ENCODE measurements around the gene CLIC4.
"Not testable (repeated sequence)": the region's sequence is repeated elsewhere in the genome, so short reads cannot be mapped to it uniquely, and the experiment has no call there.

Gene CLIC4

DNA sequence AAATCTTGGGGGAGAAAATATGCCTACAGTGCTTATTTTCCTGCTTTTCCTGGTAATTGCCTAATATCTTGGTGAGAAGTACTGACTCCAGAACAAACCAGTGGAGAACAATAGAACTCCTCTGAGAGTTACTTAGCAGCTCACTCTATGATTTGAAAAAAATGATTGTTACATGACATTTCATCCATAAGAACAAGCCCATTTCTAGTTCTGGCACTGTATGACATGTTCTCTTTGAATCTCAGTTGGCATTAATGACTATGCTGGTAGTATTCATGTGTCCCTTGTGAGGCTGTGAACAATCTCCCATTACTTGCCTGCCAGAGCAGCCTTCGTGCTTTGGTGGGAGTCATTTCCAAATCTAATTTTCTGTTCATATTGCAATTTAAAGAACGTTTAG lies 58.0 kb downstream of the CLIC4 start:
- DNase-seq (ENCODE audit: low spot score) = no peak
- ChIA-PET CTCF (interaction anchor here (0.5 to 0.6 kb wide), 2 partner anchors 120 to 752 kb away, joined by 3 to 4 read pairs; no protein-coding TSS in a partner anchor), POLR2A (ENCODE audit: low non-redundant PET) (interaction anchor here (0.6 kb wide), 1 partner anchor 16 kb away, joined by 6 read pairs; no protein-coding TSS in a partner anchor)
- TF ChIP-seq, protein P1, sequence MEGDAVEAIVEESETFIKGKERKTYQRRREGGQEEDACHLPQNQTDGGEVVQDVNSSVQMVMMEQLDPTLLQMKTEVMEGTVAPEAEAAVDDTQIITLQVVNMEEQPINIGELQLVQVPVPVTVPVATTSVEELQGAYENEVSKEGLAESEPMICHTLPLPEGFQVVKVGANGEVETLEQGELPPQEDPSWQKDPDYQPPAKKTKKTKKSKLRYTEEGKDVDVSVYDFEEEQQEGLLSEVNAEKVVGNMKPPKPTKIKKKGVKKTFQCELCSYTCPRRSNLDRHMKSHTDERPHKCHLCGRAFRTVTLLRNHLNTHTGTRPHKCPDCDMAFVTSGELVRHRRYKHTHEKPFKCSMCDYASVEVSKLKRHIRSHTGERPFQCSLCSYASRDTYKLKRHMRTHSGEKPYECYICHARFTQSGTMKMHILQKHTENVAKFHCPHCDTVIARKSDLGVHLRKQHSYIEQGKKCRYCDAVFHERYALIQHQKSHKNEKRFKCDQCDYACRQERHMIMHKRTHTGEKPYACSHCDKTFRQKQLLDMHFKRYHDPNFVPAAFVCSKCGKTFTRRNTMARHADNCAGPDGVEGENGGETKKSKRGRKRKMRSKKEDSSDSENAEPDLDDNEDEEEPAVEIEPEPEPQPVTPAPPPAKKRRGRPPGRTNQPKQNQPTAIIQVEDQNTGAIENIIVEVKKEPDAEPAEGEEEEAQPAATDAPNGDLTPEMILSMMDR (conservative IDR thresholded peaks at IDR 0.05; ENCODE audit: low read depth) = no peak
- H3K27ac ChIP-seq = no peak overlapping the region

DNA sequence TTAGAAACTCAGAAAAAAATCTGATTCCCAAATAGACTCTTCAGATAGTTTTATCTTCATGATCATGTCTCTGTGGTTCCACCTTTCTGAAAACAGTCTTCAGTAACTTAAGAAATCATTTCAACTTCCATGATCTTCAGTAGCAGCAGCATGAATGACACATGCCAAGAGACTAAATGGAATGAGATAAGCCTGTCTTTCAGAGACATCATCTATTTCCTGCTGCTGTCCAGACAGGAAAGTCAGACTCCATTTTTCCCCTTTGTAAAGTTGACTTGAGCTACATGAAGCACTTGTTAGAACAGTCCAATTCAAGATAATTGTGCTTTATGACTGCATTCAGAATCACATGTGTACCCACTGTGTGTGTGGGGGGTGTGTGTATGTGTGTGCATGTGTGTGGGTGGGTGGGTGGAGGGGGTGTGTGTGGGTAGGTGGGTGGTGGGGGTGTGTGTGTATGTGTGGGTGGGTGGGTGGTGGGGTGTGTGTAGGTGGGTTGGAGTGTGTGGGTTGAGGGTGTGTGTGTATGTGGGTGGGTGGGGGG lies 58.8 kb downstream of the CLIC4 start:
- H3K27ac ChIP-seq = no peak overlapping the region
- TF ChIP-seq, protein P1 (conservative IDR thresholded peaks at IDR 0.05; ENCODE audit: low read depth) = no peak
- ChIA-PET CTCF (interaction anchor here (1.0 kb wide), 1 partner anchor 115 kb away, joined by 3 read pairs; no protein-coding TSS in a partner anchor), POLR2A (ENCODE audit: low non-redundant PET) (no interaction called here)
- DNase-seq (ENCODE audit: low spot score) = no peak

DNA sequence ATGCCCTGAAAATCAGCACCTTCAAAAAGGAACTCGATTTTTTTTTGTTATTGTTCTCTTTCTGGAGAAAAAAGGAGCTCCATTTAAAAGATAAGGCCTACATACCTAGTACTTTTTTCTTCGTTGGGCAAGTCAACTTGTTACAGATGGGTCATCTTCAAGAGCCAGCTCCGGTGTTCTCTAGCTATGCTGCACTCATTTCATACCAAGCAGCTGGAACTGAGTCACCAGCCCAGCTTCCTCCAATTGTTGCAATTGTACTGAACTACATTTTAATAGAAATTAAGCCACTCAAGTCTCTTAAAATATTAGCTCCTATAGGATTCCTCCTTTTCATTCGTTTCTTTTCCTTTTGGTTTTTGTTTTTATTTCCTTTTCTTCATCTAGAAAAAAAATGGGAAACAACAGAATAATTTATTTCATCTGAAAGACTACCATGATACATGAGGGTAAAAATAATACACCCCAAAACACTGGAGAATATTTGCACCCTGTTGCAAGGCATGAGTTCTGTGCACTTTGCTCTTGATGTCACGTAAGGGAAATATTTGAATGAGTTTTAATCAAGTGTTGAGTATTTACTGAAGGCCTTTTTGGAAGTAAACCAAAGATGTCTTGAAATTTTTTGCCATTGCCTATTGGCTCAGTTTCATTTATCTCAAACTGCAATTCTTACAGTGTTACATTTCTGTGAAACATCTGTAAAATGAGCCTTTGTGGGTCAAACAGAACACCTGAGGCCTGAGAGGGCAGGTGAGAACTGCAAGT lies 60.5 kb downstream of the CLIC4 start:
- TF ChIP-seq, protein P1 (conservative IDR thresholded peaks at IDR 0.05; ENCODE audit: low read depth) = no peak
- CTCF ChIA-PET = no interaction called here
- H3K27ac ChIP-seq = no peak overlapping the region
- peak; percentile 57 for DNase-seq (ENCODE audit: low spot score)
- POLR2A ChIA-PET (ENCODE audit: low non-redundant PET) = no interaction called here

DNA sequence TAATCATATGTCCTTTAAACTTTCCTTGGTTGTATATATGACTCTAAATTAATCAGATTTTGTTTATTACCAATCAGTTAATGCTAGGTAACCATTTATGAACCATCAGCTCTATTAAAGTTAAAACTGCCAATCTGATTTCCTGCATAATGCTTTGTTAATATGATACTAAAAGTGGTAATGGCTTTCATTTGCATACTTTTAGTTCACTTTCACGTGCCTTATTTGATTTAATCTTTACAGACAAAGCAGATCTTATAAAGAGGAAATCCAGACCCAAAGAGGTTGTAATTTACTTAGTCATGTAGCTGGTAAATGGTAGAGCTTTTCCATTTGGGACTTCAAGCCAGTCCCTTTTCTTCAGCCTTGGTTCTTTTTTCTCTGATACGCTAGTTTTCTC lies 61.3 kb downstream of the CLIC4 start:
- DNase-seq (ENCODE audit: low spot score) = no peak
- ChIA-PET CTCF (interaction anchor here (0.6 kb wide), 1 partner anchor 229 kb away, joined by 3 read pairs; no protein-coding TSS in a partner anchor), POLR2A (ENCODE audit: low non-redundant PET) (no interaction called here)
- no peak overlapping the region for H3K27ac ChIP-seq
- TF ChIP-seq, protein P1 (conservative IDR thresholded peaks at IDR 0.05; ENCODE audit: low read depth) = no peak

DNA sequence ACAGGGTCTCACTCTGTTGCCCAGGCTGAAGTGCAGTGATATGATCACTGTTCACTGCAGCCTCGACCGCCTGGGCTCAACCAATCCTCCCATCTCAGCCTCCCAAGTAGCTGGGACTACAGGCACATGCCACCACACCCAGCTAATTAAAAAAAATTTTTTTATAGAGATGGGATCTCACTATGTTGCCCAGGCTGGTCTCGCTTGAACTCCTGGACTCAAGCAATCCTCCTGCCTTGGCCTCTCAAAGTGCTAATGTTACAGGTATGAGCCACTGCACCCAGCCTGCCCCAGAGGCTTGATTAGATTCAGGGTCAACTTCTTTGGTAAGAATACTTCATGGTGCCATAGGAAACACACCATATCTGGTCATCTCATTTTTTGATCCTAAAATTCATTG lies 66.2 kb downstream of the CLIC4 start:
- CTCF ChIA-PET = interaction anchor here (1.2 kb wide), 1 partner anchor 123 kb away, joined by 5 read pairs; no protein-coding TSS in a partner anchor
- POLR2A ChIA-PET (ENCODE audit: low non-redundant PET); DNase-seq (ENCODE audit: low spot score); H3K27ac ChIP-seq: not testable (repeated sequence)

DNA sequence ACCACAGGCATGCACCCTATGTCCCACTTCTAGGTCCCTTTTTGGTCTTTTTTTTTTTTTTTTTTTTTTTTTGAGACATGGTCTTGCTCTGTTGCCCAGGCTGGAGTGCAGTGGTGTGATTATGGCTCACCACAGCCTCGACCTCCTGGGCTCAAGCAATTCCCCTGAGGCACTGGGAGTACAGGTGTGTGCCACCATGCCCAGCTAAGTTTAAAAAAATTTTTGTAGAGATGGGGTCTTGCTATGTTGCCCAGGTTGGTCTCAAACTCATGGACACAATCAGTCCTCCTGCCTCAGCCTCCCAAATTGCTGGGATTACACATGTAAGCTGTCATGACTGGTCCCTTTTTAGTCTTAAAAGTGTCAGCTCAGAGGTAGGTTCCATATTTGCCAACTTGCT lies 75.0 kb downstream of the CLIC4 start:
- POLR2A ChIA-PET (ENCODE audit: low non-redundant PET); DNase-seq (ENCODE audit: low spot score); H3K27ac ChIP-seq: not testable (repeated sequence)
- CTCF ChIA-PET = interaction anchor here (0.5 to 0.6 kb wide), 2 partner anchors 72 to 238 kb away, joined by 3 to 6 read pairs; no protein-coding TSS in a partner anchor

DNA sequence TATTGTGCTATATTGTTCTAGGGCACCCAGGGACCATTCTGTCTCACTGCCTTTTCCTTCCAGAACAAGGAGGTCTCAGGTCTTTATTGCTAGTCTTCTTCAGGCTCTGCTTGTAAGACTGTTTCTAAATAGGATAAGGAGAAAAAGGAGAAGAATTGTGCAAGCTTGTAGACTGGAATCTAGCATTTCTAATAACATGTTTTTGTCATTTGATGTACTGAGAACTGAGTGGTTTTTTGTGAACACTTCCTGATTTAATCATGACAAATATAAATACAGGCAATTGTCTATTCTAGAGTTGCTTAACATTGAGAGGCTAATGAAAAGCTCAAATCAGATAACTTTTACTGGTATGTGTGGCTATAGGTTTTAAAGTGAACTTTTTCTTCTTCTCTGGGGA lies 77.6 kb downstream of the CLIC4 start:
- POLR2A ChIA-PET (ENCODE audit: low non-redundant PET) = no interaction called here
- no peak overlapping the region for H3K27ac ChIP-seq
- CTCF ChIA-PET = no interaction called here
- no peak for DNase-seq (ENCODE audit: low spot score)
- TF ChIP-seq, protein P1 (conservative IDR thresholded peaks at IDR 0.05; ENCODE audit: low read depth) = no peak

DNA sequence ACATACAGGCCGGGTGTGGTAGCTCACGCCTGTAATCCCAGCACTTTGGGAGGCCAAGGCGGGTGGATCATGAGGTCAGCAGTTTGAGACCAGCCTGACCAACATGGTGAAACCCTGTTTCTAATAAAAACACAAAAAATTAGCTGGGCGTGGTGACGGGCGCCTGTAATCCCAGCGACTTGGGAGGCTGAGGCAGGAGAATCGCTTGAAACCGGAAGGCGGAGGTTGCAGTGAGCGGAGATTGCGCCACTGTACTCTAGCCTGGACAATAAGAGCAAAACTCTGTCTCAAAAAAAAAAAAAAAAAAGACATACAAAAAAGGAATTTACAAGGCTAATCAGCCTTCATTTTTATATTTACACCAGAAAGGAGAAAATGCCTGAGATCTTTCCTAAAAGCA lies 78.2 kb downstream of the CLIC4 start:
- POLR2A ChIA-PET (ENCODE audit: low non-redundant PET); H3K27ac ChIP-seq; DNase-seq (ENCODE audit: low spot score): not testable (repeated sequence)
- CTCF ChIA-PET = interaction anchor here (0.6 to 3.1 kb wide), 3 partner anchors 135 to 674 kb away, joined by 5 to 11 read pairs (median 7); no protein-coding TSS in a partner anchor
